ENCODE measurements around the gene HOXD3.

HOXD3 gene

DNA sequence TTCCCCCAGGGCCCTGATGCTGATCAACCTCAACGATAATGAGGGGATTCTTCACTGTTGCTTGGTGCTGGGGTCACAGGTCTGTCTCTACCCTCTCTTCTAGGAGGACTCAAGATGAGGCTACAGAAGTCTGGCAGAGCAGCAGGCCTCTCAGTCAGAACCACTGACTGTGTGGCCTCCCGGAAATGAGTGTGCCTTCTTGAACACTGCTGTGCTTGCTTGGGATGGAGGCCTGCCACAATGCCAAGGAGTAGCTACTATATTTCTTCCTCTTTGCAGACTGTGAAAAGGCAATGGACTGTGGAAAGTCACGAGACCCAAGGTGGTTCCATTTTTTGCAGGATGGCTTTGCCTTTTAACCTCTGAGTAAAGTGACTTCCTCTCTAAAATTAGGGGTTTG lies 25.6 kb downstream of the HOXD3 start:
- no peak for DNase-seq

DNA sequence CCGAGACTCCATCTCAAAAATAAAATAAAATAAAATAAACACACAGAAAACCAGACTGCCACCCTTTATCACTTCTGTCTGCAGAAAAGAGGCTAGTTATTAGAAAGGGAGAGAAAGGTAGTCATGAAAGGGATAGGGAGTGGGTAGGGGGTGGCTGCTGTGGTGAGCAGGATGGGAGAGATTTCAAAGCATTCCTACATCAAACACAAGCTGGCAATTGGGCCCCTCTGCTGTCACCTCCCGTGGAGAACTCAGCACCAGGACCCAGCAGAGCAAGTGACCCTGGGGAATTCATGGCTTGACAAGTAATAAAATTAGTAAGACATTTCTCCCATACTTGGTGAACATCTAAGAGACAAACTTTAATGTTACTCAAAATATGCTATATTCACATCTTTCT lies 27.6 kb downstream of the HOXD3 start:
- DNase-seq = no peak

- no peak for DNase-seq
Observed at GRCh38 chr2:176186024-176186423, 28.9 kb downstream of the HOXD3 start.

- DNase-seq = no peak
Observed at GRCh38 chr2:176187200-176187898, 30.2 kb downstream of the HOXD3 start.

- no peak for DNase-seq
Observed at GRCh38 chr2:176187899-176188773, 31.0 kb downstream of the HOXD3 start, which contains the start of gene HOXD1. Gene HOXD1, plus strand, starts transcription at chr2:176188668. Its CDS starts 134 bp downstream, at chr2:176188802.

DNA sequence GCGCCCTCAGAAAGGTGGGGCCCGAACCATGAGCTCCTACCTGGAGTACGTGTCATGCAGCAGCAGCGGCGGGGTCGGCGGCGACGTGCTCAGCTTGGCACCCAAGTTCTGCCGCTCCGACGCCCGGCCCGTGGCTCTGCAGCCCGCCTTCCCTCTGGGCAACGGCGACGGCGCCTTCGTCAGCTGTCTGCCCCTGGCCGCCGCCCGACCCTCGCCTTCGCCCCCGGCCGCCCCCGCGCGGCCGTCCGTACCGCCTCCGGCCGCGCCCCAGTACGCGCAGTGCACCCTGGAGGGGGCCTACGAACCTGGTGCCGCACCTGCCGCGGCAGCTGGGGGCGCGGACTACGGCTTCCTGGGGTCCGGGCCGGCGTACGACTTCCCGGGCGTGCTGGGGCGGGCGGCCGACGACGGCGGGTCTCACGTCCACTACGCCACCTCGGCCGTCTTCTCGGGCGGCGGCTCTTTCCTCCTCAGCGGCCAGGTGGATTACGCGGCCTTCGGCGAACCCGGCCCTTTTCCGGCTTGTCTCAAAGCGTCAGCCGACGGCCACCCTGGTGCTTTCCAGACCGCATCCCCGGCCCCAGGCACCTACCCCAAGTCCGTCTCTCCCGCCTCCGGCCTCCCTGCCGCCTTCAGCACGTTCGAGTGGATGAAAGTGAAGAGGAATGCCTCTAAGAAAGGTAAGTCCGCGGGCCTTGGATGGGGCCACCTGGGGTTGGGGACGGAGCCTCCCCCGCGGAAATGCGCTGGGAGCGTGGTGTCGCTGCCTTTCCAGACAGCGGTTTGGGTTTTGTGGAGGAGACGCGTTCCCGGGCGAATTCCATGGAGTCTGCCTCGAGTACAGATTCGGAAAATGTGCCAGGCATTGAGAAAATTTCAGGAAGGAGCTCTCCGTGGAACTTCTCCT lies 31.9 kb downstream of the HOXD3 start:
- DNase-seq = no peak

- no peak for DNase-seq
Observed at GRCh38 chr2:176189681-176190641, 32.9 kb downstream of the HOXD3 start.

DNA sequence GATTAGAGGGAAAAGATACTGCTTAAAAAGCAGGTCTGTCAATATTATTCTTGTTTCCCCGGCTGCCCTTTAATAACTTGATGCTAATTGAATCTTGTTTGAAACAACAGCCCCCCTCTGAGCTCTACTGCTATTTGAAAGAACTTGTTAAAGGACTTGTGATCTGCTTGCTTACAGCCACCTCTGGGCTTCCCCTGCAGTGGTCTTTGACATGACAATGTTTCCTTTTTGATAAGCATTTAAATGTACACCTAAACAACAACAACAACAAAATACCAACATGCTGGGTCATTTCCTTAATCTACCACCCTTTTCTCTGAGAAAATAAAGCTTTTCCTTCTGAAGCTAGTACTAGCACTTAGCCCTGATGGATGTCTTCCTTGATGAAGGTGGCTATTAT lies 35.2 kb downstream of the HOXD3 start:
- no peak for DNase-seq

DNA sequence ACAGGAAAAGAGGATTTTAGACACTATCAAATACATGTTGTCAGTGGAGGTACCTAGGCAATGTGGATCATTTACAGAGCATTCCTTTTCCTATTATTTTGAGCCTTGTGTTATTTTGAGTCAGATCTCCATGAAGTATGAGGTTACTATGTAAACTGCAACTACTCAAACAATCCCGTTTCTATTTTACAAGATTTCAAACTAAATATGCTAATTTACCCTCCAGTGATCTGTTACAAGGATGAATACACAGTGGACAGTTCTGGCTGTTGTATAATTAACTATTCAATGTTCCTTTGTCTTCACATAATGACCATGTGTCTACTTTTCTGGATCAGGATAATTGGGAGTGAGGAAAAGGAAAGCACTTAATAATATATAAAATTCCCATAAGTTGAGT lies 35.9 kb downstream of the HOXD3 start:
- DNase-seq = no peak

- no peak for DNase-seq
Observed at GRCh38 chr2:176199902-176200301, 42.8 kb downstream of the HOXD3 start.

DNA sequence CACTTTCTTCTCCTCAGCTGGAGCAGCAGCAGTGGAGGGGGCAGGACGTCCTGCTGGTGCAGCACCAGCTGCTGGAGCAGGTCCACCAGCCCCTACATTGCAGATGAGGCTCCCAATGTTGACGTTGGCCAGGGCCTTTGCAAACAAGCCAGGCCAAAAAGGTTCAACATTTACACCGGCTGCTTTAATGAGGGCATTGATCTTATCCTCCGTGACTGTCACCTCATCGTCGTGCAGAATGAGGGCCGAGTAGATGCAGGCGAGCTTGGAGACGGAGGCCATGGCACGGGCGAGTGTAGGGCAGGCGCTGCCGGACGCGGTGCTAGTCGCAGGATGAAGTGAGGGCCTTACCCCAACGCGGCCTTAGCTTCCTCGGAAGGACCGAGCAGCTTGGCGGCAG lies 43.9 kb downstream of the HOXD3 start:
- DNase-seq = no peak

DNA sequence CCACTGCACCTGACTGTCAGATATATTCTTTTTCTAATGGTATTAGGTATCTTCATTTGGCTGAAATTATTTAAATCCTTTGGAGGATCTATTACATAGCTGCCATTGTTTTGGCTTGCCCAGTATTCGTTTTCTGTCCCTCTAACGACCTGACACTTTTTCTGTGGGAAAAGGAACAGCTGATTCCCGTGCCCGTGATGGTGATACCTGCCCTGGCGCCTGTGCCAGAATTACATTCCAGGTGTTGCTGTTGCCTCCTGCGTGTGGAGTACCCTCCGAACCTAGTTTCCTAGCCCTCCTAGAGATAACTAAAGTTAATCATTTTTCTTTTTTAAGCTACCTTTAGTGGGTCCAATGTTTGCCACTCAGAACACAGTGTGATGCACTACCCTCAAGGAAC lies 45.4 kb downstream of the HOXD3 start:
- DNase-seq = no peak

GRCh38 chr2:176205126-176205525 lies 48.0 kb downstream of the HOXD3 start:
- no peak for DNase-seq

GRCh38 chr2:176206136-176206535 lies 49.0 kb downstream of the HOXD3 start:
- no peak for DNase-seq

DNA sequence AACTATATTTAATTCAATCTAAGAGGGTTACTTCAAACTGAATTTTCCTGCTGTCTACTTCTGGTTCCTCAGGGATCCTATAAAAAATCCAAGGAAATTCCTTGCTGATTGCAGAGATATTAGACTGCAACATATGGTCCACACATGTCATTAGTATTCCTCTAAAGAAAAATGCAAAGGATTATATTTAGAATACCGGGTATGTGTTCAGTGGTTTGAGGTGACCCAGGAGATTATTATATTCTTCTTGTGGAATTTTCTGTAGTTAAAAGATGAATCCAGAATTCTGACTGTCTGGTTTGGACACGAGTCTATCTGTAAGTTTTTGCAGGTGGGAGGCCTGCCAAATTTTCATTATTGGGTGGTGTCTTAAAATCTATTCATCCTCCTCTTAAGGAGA lies 49.6 kb downstream of the HOXD3 start:
- no peak for DNase-seq

DNA sequence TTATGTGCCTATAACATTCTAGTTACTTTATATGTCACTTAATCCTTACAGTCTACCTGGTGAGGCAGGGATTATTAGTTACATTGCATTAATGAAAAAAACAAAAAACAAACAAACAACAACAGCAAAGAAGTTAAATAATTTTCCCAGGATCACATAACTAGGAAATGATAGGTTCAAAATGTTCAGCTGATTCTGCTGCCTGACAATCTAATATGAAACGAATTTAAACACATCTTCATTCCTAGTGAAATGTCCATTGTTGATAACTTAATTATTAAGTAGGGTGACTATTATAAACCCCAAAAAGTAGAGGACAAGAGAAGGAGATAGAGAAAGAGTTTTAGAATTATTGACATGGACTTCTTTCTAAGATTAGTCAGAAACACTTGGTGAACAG lies 54.0 kb downstream of the HOXD3 start:
- DNase-seq = no peak

DNA sequence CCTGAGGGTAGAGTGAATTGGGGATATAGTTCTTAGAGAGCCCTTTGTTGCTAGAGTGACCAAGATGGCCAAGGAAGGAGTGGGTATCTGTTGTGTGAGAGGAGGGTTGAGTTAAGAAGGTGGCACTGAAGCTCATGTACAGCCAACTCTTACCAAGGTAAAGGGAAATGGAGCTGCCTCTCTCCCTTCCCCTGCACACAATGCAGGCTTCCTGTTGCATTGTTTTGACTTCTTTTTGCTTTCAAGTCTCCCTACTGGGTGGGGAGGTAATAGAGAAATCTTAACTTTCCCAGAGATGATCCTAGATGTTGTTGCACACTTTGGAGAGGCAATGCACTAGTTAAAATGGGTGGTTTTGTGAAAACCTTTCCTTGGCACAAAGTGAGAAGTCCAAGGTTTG lies 55.2 kb downstream of the HOXD3 start:
- no peak for DNase-seq

GRCh38 chr2:176213406-176213805 lies 56.3 kb downstream of the HOXD3 start:
- no peak for DNase-seq
